ENCODE results near the gene ARFGEF3.

Gene ARFGEF3

DNA sequence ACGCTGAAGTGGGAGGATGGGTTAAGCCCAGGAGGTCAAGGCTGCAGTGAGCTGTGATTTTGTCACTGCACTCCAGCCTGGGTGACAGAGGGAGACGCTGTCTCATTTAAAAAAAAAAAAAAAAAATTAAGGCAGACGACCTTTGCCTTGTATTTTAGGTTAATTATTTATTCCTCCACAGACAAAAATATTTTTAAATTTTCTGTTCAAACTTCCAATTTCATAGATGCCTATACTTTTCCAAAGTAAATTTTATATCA is 209.6 kb downstream of the ARFGEF3 start:
- in situ Hi-C loops (cut with HindIII; ENCODE audit: low pct_ligation_motif_present, low sequenced_read_pairs), result no loop called here

DNA sequence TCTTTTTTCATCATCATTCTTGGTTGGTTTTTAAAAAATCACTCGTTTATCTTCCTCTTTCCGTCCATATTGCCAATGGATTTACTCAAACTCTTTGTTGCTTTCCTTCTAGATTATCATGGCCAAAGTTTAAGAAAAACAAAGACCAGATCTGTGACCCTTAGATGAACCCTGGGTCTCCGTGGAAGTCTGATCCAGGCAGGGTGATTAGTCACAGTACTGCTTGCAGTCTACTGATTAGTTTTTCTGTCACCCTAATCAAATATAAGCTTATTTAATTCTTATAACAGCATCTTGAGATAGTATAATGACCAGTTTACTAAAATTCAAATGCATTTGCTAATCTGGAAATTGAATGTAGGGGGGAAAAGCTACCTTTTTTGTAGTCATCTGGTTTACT is 210.0 kb downstream of the ARFGEF3 start:
- H3K27me3 ChIP-seq (replicated peaks), result no peaks in the 10 kb centered on the region
- peak overlapping the region; percentile 57 for H3K27ac ChIP-seq
- H3K36me3 ChIP-seq (replicated peaks), result no peaks in the 10 kb centered on the region
- in situ Hi-C loops (cut with HindIII; ENCODE audit: low pct_ligation_motif_present, low sequenced_read_pairs), result no loop called here
- peak; percentile 77 for DNase-seq
- no peak for TF ChIP-seq CTCF (IDR thresholded peaks at IDR 0.05; ENCODE audit: low read depth, low read length, missing control alignments)
- no peak overlapping the region for H3K4me3 ChIP-seq (ENCODE audit: low read depth, low read length)

More for the DNA sequence above, 209.6 kb downstream of the ARFGEF3 start:
- no peak overlapping the region for H3K4me3 ChIP-seq (ENCODE audit: low read depth, low read length)
- no peak for DNase-seq
- no peak for TF ChIP-seq CTCF (IDR thresholded peaks at IDR 0.05; ENCODE audit: low read depth, low read length, missing control alignments)
- H3K27me3 ChIP-seq (replicated peaks), result no peaks in the 10 kb centered on the region
- peak overlapping the region; percentile 57 for H3K27ac ChIP-seq
- no peaks in the 10 kb centered on the region for H3K36me3 ChIP-seq (replicated peaks)

- DNase-seq, result peak; percentile 34
- no peaks in the 10 kb centered on the region for H3K27me3 ChIP-seq (replicated peaks)
- H3K36me3 ChIP-seq (replicated peaks), result no peaks in the 10 kb centered on the region
- in situ Hi-C loops (cut with HindIII; ENCODE audit: low pct_ligation_motif_present, low sequenced_read_pairs), result no loop called here
- no peak overlapping the region for H3K4me3 ChIP-seq (ENCODE audit: low read depth, low read length)
- peak overlapping the region; percentile 57 for H3K27ac ChIP-seq
- peak; percentile 5 for TF ChIP-seq CTCF (IDR thresholded peaks at IDR 0.05; ENCODE audit: low read depth, low read length, missing control alignments)
Measured at GRCh38 chr6:138372711-138373463, 211.1 kb downstream of the ARFGEF3 start.

GRCh38 chr6:138374230-138374629 is 212.5 kb downstream of the ARFGEF3 start:
- Histone ChIP-seq H3K27me3 (replicated peaks) (no peaks in the 10 kb centered on the region), H3K36me3 (replicated peaks) (no peaks in the 10 kb centered on the region), H3K27ac (no peak overlapping the region), H3K4me3 (ENCODE audit: low read depth, low read length) (no peak overlapping the region)
- TF ChIP-seq CTCF (IDR thresholded peaks at IDR 0.05; ENCODE audit: low read depth, low read length, missing control alignments), result no peak
- in situ Hi-C loops (cut with HindIII; ENCODE audit: low pct_ligation_motif_present, low sequenced_read_pairs), result no loop called here
- DNase-seq, result no peak

- in situ Hi-C loops (cut with HindIII; ENCODE audit: low pct_ligation_motif_present, low sequenced_read_pairs), result no loop called here
Measured at GRCh38 chr6:138374815-138375214, 213.1 kb downstream of the ARFGEF3 start.

More at GRCh38 chr6:138374815-138375214, 213.1 kb downstream of the ARFGEF3 start:
- Histone ChIP-seq H3K4me3 (ENCODE audit: low read depth, low read length) (no peak overlapping the region), H3K27ac (no peak overlapping the region), H3K27me3 (replicated peaks) (no peaks in the 10 kb centered on the region), H3K36me3 (replicated peaks) (no peaks in the 10 kb centered on the region)
- no peak for DNase-seq
- TF ChIP-seq CTCF (IDR thresholded peaks at IDR 0.05; ENCODE audit: low read depth, low read length, missing control alignments), result no peak

Measured in brain microvascular endothelial cell (primary cell).